ENCODE results near the gene DEXI. TPM values are rescaled to one million over a fixed set of nuclear protein-coding genes. Genes with fewer than 3 reads are reported as not detected.

The DEXI gene
- total and polyA plus RNA-seq, 2 of the 4 experiments (the other 2 are of a cell fraction): 43.7 to 63.6 TPM

DNA sequence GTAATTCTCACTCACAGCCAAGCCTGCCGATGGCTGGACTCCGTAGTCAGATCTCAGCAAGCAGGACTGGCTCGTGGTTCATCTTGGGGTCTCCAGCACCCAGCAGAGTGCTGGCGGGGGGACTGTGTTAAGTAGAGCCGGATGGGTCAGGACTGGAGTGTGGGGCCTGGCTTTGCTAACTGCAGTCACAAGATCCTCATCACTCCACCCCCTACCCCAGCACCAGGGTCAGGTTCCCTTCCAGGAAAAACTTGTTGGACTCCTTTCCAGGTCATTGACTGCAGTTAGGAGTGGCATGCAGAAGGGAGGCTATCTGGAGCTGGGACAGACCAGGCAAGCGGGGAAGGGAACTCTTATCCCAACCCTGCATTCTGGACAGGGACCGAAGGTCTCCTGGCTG, 59.3 kb downstream of the DEXI start:
- dilution Hi-C loops (cut with HindIII; ENCODE audit: low sequenced_read_pairs, unreplicated experiment): no loop called here

More for the DNA sequence above, 59.3 kb downstream of the DEXI start:
- Histone ChIP-seq H3K9ac (ENCODE audit: low read depth, low read length) (no peak overlapping the region), H3K4me3 (ENCODE audit: insufficient read depth, low read depth, low read length) (no peak overlapping the region), H3K56ac (ENCODE audit: extremely low read depth, insufficient read depth, low read length) (no peak overlapping the region), H3K14ac (replicated peaks; ENCODE audit: low read depth, low read length) (no peak overlapping the region), H2BK20ac (ENCODE audit: low read depth, low read length) (no peak overlapping the region), H2BK5ac (ENCODE audit: low read depth, low read length, poor library complexity, severe bottlenecking) (no peak overlapping the region), H4K20me1 (ENCODE audit: insufficient read depth, low read length) (no peaks in the 10 kb centered on the region), H3K9me3 (ENCODE audit: control insufficient read depth, insufficient read depth, low read length) (no peaks in the 10 kb centered on the region), H2BK120ac (ENCODE audit: low read depth, low read length) (no peak overlapping the region), H3K4me2 (ENCODE audit: low read depth, low read length) (no peak overlapping the region), H3K79me1 (ENCODE audit: low read depth in 1 of 2, low read length in 2 of 2) (no peaks in the 10 kb centered on the region), H3K36me3 (ENCODE audit: control insufficient read depth, insufficient read depth, low read length) (no peaks in the 10 kb centered on the region), H3K27me3 (ENCODE audit: control insufficient read depth, insufficient read depth, low read length) (peaks cover 48% of the 10 kb centered on the region), H2AK9ac (replicated peaks; ENCODE audit: low read depth, low read length, poor library complexity) (no peak overlapping the region), H3K4me1 (ENCODE audit: control insufficient read depth, insufficient read depth, low read length) (no peaks in the 10 kb centered on the region), H3K27ac (ENCODE audit: insufficient read depth, low read length) (no peak overlapping the region), H2AK5ac (ENCODE audit: low read depth, low read length) (no peak overlapping the region), H4K5ac (ENCODE audit: low read depth, low read length) (no peak overlapping the region), H2BK15ac (ENCODE audit: low read depth, low read length) (no peak overlapping the region), H2AFZ (replicated peaks; ENCODE audit: low read length, poor library complexity) (no peak overlapping the region), H4K8ac (ENCODE audit: low read depth in 2 of 2, low read length in 2 of 2) (no peak overlapping the region), H4K91ac (ENCODE audit: insufficient read depth, low read depth, low read length) (no peak overlapping the region), H3K9me1 (ENCODE audit: insufficient read depth, low read length) (no peaks in the 10 kb centered on the region), H3K4ac (ENCODE audit: low read depth, low read length) (no peak overlapping the region), H3K23ac (ENCODE audit: low read depth, low read length) (no peak overlapping the region), H3K18ac (ENCODE audit: low read depth, low read length) (no peak overlapping the region)
- intact Hi-C loops (cut with micrococcal nuclease): no loop called here
- ATAC-seq (ENCODE audit: low read depth) (no peak), DNase-seq (no peak)
- WGBS, 2 experiments (ENCODE audit: extremely low coverage in 2 of 2, insufficient read length in 1 of 2): no CpG with 5 or more reads among the region's 7 CpGs
- no peak for TF ChIP-seq RCOR1 (IDR thresholded peaks at IDR 0.05; ENCODE audit: insufficient replicate concordance, low read length)
- no peak for TF ChIP-seq FOS (IDR thresholded peaks at IDR 0.05; ENCODE audit: low read depth, low read length)
- TF ChIP-seq MAZ (IDR thresholded peaks at IDR 0.05; ENCODE audit: borderline replicate concordance, low read depth, low read length): no peak
- no peak for TF ChIP-seq BHLHE40 (IDR thresholded peaks at IDR 0.05; ENCODE audit: low read depth, low read length)
- no peak for TF ChIP-seq SMC3 (IDR thresholded peaks at IDR 0.05; ENCODE audit: low read depth, low read length)
- TF ChIP-seq RAD21 (IDR thresholded peaks at IDR 0.05; ENCODE audit: low read length): no peak
- TF ChIP-seq RFX5 (IDR thresholded peaks at IDR 0.05; ENCODE audit: low read depth, low read length): no peak
- TF ChIP-seq POLR2A (IDR thresholded peaks at IDR 0.05; ENCODE audit: low read depth, low read length): no peak
- no peak for TF ChIP-seq CEBPB (IDR thresholded peaks at IDR 0.05; ENCODE audit: low read depth, low read length)
- TF ChIP-seq NFE2L2 (IDR thresholded peaks at IDR 0.05; ENCODE audit: low read depth, low read length): no peak
- no peak for TF ChIP-seq CHD1 (IDR thresholded peaks at IDR 0.05; ENCODE audit: low read depth, low read length)
- no peak for TF ChIP-seq CTCF (conservative IDR thresholded peaks at IDR 0.05; ENCODE audit: low read depth, low read length)
- TF ChIP-seq, protein P1, sequence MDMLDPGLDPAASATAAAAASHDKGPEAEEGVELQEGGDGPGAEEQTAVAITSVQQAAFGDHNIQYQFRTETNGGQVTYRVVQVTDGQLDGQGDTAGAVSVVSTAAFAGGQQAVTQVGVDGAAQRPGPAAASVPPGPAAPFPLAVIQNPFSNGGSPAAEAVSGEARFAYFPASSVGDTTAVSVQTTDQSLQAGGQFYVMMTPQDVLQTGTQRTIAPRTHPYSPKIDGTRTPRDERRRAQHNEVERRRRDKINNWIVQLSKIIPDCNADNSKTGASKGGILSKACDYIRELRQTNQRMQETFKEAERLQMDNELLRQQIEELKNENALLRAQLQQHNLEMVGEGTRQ (IDR thresholded peaks at IDR 0.05; ENCODE audit: low read depth, low read length): no peak
- no peak for TF ChIP-seq MAFK (IDR thresholded peaks at IDR 0.05; ENCODE audit: low read depth, low read length)
- TF ChIP-seq ELK1 (IDR thresholded peaks at IDR 0.05; ENCODE audit: borderline replicate concordance, low read depth, low read length): no peak
- TF ChIP-seq MXI1 (IDR thresholded peaks at IDR 0.05; ENCODE audit: borderline replicate concordance, low read depth, low read length): no peak
- BruUV-seq (replicated peaks): no TSS peak
- CTCF ChIA-PET: interaction anchor here (0.6 kb wide), 1 partner anchor 368 kb away, joined by 3 read pairs; no protein-coding TSS in a partner anchor
- in situ Hi-C loops (cut with MboI; ENCODE audit: low sequenced_read_pairs): no loop called here
- POLR2A ChIA-PET (ENCODE audit: unreplicated experiment): no interaction called here
